ENCODE measurements around the gene GMPR.
A peak's percentile ranks its signal among the peaks of the same experiment; 100 is the strongest.

Gene GMPR

GRCh38 chr6:16314296-16314695 lies 75.9 kb downstream of the GMPR start:
- TF ChIP-seq, protein P1, sequence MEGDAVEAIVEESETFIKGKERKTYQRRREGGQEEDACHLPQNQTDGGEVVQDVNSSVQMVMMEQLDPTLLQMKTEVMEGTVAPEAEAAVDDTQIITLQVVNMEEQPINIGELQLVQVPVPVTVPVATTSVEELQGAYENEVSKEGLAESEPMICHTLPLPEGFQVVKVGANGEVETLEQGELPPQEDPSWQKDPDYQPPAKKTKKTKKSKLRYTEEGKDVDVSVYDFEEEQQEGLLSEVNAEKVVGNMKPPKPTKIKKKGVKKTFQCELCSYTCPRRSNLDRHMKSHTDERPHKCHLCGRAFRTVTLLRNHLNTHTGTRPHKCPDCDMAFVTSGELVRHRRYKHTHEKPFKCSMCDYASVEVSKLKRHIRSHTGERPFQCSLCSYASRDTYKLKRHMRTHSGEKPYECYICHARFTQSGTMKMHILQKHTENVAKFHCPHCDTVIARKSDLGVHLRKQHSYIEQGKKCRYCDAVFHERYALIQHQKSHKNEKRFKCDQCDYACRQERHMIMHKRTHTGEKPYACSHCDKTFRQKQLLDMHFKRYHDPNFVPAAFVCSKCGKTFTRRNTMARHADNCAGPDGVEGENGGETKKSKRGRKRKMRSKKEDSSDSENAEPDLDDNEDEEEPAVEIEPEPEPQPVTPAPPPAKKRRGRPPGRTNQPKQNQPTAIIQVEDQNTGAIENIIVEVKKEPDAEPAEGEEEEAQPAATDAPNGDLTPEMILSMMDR (IDR thresholded peaks at IDR 0.05; ENCODE audit: low read depth, low read length): no peak
- H3K4me3 ChIP-seq (ENCODE audit: low read depth, low read length): no peak overlapping the region

DNA sequence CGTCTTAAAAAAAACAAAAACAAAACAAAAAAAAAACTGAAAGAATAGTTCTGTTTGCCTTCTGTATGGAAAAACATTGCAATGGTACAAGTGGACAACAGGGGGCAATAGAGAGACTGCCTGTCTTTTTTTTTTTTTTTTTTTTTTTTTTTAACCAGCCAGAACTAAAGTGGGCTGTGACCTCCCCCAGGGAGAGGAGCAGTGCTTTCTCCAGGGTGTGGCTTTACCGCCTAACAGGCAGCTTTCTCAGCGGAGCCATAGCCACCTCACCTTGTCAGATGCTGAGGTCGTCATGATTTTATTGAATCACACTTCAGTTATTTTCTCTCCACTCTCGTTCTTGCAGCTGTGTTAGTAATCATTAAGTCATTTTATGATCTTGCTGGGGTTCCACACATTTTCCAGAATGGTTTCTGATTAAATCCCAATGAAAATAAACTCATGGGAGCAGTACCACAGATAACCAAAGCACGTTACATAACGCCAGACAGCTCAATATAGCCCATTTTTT lies 78.4 kb downstream of the GMPR start:
- TF ChIP-seq, protein P1 (IDR thresholded peaks at IDR 0.05; ENCODE audit: low read depth, low read length): peak; percentile 74
- H3K4me3 ChIP-seq (ENCODE audit: low read depth, low read length): no peak overlapping the region

- TF ChIP-seq, protein P1 (IDR thresholded peaks at IDR 0.05; ENCODE audit: low read depth, low read length): no peak
- H3K4me3 ChIP-seq (ENCODE audit: low read depth, low read length): no peak overlapping the region
Measured at GRCh38 chr6:16318538-16318937, 80.2 kb downstream of the GMPR start.

DNA sequence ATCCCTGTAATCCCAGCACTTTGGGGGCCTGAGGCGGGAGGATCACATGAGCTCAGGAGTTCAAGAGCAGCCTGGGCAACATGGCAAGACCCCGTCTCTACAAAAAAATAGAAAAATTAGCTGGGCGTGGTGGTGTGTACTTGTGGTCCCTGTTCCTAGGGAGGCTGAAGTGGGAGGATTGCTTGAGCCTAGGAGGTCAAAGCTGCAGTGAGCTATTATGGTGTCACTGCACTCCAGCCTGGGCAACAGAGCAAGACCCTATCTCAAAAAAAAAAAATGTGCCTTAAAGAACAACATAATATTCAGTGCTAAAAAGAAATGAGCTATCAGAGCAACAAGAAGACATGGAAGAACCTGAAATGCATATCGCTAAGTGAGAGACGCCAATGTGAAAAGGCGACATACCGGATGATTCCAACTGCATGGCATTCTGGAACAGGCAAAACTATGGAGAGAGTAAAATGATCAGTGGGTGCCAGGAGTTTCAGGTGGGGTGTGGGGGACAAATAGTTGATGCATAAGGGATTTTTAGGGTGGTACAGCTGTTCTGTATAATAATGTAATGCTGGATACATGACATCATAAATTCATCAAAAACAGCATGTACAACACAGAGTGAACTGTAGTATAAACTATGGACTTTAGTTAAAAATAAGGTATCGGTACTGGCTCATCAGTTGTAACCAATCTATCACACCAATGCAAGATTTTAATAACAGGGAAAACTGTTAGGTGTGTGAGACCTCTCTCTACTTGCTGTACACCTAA lies 80.8 kb downstream of the GMPR start:
- TF ChIP-seq, protein P1 (IDR thresholded peaks at IDR 0.05; ENCODE audit: low read depth, low read length): no peak
- no peak overlapping the region for H3K4me3 ChIP-seq (ENCODE audit: low read depth, low read length)

DNA sequence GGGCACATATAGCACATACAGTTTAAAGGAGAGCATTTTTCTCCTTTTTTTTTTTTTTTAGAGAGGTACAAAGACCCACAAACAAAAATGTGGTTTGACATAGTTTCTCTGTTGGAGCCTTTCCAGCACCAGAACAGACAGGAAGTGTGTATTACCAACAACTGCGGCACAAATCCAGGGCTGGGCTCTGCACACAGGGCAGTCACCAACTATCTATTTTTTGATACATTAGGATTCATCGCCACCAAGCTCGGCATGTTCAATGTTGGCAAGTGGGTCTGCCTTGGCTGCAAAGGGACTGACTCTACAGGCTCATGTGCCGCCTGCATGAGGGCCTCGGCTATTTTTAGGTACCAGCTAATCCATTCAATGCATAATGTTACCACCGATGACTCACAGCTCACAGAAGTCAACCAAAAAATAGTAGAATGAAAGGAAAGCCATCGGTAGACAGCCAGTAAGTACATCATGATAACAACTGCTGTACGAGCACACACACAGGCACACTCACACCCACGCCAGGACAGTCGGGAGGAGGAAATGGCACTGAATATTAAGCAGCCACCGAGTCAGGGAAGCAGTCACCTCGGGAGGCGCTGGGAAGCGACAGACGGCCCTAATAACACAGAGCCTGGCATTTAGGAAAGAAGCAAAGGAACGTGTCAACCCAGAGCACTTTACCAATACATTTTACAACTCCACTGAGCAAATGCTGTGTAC lies 81.6 kb downstream of the GMPR start:
- TF ChIP-seq, protein P1 (IDR thresholded peaks at IDR 0.05; ENCODE audit: low read depth, low read length): no peak
- peak overlapping the region; percentile 17 for H3K4me3 ChIP-seq (ENCODE audit: low read depth, low read length)

DNA sequence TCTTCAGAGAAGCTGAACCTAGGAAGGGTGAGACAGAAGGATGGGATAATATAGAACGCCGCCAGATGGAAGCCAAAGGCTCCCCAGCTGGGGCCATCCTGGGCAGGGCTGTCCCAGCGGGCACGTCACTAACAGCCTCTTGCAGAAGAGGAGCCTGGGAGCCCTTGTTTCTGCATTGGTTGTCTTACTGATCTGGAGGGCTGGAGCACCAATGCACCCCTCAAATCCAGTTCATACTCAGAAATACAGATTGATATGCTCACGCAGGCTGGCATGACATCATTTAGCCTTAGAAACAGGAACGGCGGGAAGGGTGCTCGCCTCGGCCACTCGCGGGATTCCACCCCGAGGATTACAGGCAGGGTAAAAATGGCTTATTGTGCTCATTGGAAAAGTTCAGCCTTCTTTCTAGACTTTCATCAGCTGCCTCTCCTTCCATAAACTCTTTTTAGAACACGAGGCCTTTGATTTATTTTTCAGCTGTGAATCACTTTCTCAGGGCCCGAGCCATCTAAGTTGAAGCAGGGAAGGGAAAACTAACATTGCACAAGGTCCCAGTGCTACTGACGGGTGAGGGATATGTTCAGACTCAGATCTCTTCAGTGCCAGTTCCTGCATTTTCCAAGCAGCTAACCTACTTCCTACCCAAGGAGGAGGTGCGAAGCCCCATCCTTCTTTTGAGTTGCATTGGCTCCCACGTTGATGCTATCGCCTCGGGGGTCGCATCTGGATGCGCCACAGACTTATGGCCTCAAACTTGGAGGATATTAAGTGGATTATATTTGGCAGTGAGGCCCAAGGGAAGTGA lies 82.3 kb downstream of the GMPR start:
- TF ChIP-seq, protein P1 (IDR thresholded peaks at IDR 0.05; ENCODE audit: low read depth, low read length): no peak
- peak overlapping the region; percentile 14 for H3K4me3 ChIP-seq (ENCODE audit: low read depth, low read length)
